HG03442 (cell line): ENCODE data around the gene SMIM22.

Source experiments
- ATAC-seq: cut with Tn5 transposase; IDR thresholded peaks from one replicate; pipeline ENCODE4 v1.9.1; 2021; ENCODE audit warnings: mild to moderate bottlenecking, moderate library complexity; ENCODE audit not compliant: unreplicated experiment

SMIM22 gene

GRCh38 chr16:4814542-4815173 lies 19.5 kb downstream of the SMIM22 start:
- ATAC-seq, result no peak

- no peak for ATAC-seq
Observed at GRCh38 chr16:4820652-4821051, 25.5 kb downstream of the SMIM22 start.

- ATAC-seq, result no peak
Observed at GRCh38 chr16:4825196-4825595, 30.0 kb downstream of the SMIM22 start.

- ATAC-seq, result no peak
Observed at GRCh38 chr16:4826526-4826925, 31.4 kb downstream of the SMIM22 start.

GRCh38 chr16:4826980-4827379 lies 31.8 kb downstream of the SMIM22 start:
- no peak for ATAC-seq

GRCh38 chr16:4828567-4829321 lies 33.6 kb downstream of the SMIM22 start:
- no peak for ATAC-seq

GRCh38 chr16:4830408-4830807 lies 35.2 kb downstream of the SMIM22 start:
- no peak for ATAC-seq

- no peak for ATAC-seq
Observed at GRCh38 chr16:4831616-4832015, 36.4 kb downstream of the SMIM22 start.

- ATAC-seq, result no peak
Observed at GRCh38 chr16:4832698-4833343, 37.7 kb downstream of the SMIM22 start.

GRCh38 chr16:4833584-4833983 lies 38.4 kb downstream of the SMIM22 start:
- no peak for ATAC-seq

GRCh38 chr16:4836727-4837126 lies 41.6 kb downstream of the SMIM22 start:
- no peak for ATAC-seq

- no peak for ATAC-seq
Observed at GRCh38 chr16:4837733-4838501, 42.7 kb downstream of the SMIM22 start.

- no peak for ATAC-seq
Observed at GRCh38 chr16:4839942-4840341, 44.8 kb downstream of the SMIM22 start.

GRCh38 chr16:4840984-4841383 lies 45.8 kb downstream of the SMIM22 start:
- no peak for ATAC-seq
